HCT116 (cell line): ENCODE results near the gene MLLT6.
A peak's percentile ranks its signal among the peaks of the same experiment; 100 is the strongest.

Experiments
- ATF3 ChIP-seq: IDR thresholded peaks from 2 replicates; pipeline ENCODE4 v1.6.1; 2012
- CEBPB ChIP-seq: IDR thresholded peaks from 2 replicates; pipeline ENCODE4 v1.6.1; 2012; ENCODE audit warnings: low read depth
- CTCF ChIP-seq, 3 experiments: fragments of 200-600 bp in 1 of 3; sonication (generic) in 1 of 3; IDR thresholded peaks in 2 of 3; conservative IDR thresholded peaks in 1 of 3; 2 replicates each; pipeline ENCODE4 v1.5.1; 2012 to 2017; ENCODE audit warnings: low read depth in 2 of 3, low read length in 2 of 3, antibody characterized with exemption in 1 of 3, borderline replicate concordance in 1 of 3, control low read depth in 1 of 3, mild to moderate bottlenecking in 1 of 3, mixed read lengths in 1 of 3, mixed run types in 1 of 3, moderate library complexity in 1 of 3; ENCODE audit not compliant: insufficient read depth in 1 of 3
- EZH2 ChIP-seq: fragments of 200-600 bp; sonication (generic); IDR thresholded peaks from 2 replicates; pipeline ENCODE4 v1.6.1; 2017; ENCODE audit warnings: antibody characterized with exemption, mixed run types
- EZH2phosphoT487 ChIP-seq: fragments of 200-600 bp; IDR thresholded peaks from 2 replicates; pipeline ENCODE4 v1.6.1; 2018; ENCODE audit warnings: antibody characterized with exemption, borderline replicate concordance
- FOSL1 ChIP-seq: IDR thresholded peaks from 2 replicates; pipeline ENCODE4 v1.6.1; 2012; ENCODE audit warnings: low read depth
- POLR2A ChIP-seq: IDR thresholded peaks from 2 replicates; pipeline ENCODE4 v1.7.0; 2011; ENCODE audit warnings: borderline replicate concordance; ENCODE audit not compliant: insufficient read depth, insufficient read length; ENCODE audit errors: extremely low read depth
- POLR2AphosphoS5 ChIP-seq: IDR thresholded peaks from 2 replicates; pipeline ENCODE4 v1.6.1; 2011; ENCODE audit warnings: mild to moderate bottlenecking, low read depth, low read length, moderate library complexity
- RAD21 ChIP-seq: IDR thresholded peaks from 2 replicates; pipeline ENCODE4 v1.6.1; 2012; ENCODE audit warnings: low read depth, mild to moderate bottlenecking
- SP1 ChIP-seq: IDR thresholded peaks from 2 replicates; pipeline ENCODE4 v1.6.1; 2012; ENCODE audit warnings: low read depth
- ZNF274 ChIP-seq: fragments of 200-500 bp; sonication (Bioruptor generic); IDR thresholded peaks from 2 replicates; pipeline ENCODE4 v1.6.1; 2014; ENCODE audit warnings: mild to moderate bottlenecking, low read depth, low read length, inconsistent platforms

GRCh38 chr17:38702166-38702915 lies 2.7 kb upstream of the MLLT6 start:
- peak; percentile 51; the same call in 1 of the 2 replicates for TF ChIP-seq SP1
- TF ChIP-seq CTCF (IDR thresholded peaks at IDR 0.05 in 2 of 3, conservative IDR thresholded peaks at IDR 0.05 in 1 of 3; ENCODE audit: borderline replicate concordance in 1 of 3, insufficient read depth in 1 of 3, low read depth in 2 of 3, low read length in 2 of 3), result no peak
- TF ChIP-seq POLR2A, result peak; percentile 83
- TF ChIP-seq ZNF274, result no peak
- TF ChIP-seq EZH2phosphoT487, result no peak
- TF ChIP-seq POLR2AphosphoS5, result peak; percentile 89
- TF ChIP-seq CEBPB, result no peak
- TF ChIP-seq RAD21, result no peak
- no peak for TF ChIP-seq EZH2
- no peak for TF ChIP-seq FOSL1
- no peak for TF ChIP-seq ATF3
